Measurements from ENCODE around the gene PSMC5.
"Not testable (repeated sequence)": the region's sequence is repeated elsewhere in the genome, so short reads cannot be mapped to it uniquely, and the experiment has no call there.

PSMC5 gene

DNA sequence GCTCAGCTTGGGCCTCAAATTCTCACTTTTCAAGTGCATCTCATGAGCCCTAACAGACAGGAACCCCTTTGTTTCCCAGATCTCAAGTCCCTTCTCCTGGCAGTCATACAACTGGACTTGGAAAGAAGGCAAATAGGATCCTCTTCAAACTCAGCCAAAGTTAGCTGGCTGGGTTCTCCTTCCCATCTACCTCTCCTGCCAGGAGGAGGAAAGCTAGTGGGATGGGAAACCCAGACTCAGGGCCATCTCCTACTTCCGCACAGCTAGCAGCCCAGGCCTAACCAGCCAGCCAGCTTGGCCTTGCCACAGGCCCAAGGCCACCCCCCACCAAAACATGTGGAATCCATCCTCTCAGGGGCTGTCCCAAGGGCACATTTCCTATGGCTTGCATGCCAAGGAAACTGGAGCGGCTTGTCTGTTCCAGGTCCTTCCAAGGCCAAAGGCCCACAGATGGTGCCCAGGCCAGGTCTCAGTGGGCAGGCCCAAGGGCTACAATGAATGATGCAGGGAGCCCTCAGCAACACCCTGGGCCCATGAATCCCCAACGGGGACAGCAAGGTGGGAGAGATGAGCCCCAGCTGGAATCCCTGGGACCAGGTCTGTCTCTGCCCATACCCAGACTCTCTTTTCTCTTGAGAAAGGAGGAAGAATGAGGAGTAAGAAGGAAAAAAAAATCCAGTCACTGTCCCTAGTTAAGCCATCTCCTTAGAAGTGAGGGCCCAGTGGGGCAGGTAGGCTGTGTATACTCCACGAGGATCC is 13.5 kb downstream of the PSMC5 start:
- no peak for DNase-seq (ENCODE audit: low read depth)

GRCh38 chr17:63841350-63842172 is 14.3 kb downstream of the PSMC5 start:
- no peak for DNase-seq (ENCODE audit: low read depth)

- DNase-seq (ENCODE audit: low read depth): no peak
Measured at GRCh38 chr17:63842173-63842539, 14.9 kb downstream of the PSMC5 start.

DNA sequence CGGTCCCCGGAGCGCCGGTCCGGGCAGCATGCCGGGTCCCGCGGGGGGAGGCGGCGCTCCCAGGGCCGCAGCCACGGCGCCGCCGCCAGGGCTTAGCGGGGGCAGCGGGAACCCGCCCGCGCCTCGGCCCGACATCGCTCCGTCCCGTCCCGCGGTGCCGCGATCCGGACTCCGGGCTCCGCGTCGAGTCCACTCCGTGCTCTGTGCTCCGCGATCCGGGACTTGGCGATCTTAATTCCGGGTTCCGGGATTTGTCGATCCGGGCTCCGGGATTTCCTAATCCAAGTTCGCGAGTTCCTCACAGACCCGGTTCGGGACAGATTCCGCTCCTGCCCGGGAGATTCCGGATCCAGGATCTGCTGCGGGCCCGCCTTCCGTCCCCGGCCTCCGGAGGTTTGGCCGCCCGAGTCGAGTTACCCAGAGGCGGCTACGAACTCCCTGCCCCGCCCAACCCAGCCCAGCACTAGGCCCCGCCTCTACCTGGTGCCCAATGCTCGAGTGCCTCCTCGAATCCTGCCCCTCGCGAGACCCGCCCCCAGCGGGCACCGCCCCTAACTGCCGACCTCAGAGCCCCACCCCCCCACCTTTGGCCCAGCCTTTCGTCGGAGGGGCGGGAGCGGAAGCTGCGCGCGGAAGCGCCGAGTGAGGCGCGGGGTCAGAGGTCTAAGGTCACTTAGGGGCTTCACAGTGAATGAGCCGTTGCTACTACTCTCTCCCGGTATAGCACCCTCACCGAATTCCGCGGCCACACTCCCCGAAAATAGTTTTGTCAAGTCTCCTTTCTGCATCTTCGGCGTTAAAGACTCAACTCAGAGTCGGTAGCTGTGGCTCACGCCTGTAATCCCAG is 15.5 kb downstream of the PSMC5 start, which contains the start of gene SMARCD2:
TSS of gene SMARCD2 (minus strand) at position 146 of the 847 bp plus-strand sequence. CDS start at position 135, 11 bp downstream.
- peak; percentile 98 for DNase-seq (ENCODE audit: low read depth)

DNA sequence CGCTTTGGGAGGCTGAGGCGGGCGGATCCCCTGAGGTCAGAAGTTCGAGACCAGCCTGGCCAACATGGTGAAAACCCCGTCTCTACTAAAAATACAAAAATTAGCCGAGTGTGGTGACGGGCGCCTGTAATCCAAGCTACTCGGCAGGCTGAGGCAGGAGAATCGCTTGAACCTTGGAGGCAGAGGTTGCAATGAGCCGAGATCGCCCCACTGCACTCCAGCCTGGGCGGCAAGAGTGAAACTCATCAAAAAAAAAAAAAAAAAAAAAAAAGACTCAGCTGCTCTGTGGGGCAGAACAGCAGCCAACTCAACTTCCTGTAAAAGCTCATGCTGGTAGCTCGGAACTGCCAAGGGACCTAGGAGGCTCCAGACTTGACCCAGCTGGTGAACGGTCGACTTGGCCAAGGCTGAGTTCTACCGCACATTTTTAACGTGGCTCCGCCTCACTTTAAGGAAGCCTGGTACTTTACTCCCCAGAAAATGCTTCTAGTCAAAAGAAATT is 16.2 kb downstream of the PSMC5 start:
- peak; percentile 77 for DNase-seq (ENCODE audit: low read depth)

- DNase-seq (ENCODE audit: low read depth): no peak
Measured at GRCh38 chr17:63843910-63844677, 16.9 kb downstream of the PSMC5 start.

GRCh38 chr17:63845509-63845908 is 18.3 kb downstream of the PSMC5 start:
- no peak for DNase-seq (ENCODE audit: low read depth)

DNA sequence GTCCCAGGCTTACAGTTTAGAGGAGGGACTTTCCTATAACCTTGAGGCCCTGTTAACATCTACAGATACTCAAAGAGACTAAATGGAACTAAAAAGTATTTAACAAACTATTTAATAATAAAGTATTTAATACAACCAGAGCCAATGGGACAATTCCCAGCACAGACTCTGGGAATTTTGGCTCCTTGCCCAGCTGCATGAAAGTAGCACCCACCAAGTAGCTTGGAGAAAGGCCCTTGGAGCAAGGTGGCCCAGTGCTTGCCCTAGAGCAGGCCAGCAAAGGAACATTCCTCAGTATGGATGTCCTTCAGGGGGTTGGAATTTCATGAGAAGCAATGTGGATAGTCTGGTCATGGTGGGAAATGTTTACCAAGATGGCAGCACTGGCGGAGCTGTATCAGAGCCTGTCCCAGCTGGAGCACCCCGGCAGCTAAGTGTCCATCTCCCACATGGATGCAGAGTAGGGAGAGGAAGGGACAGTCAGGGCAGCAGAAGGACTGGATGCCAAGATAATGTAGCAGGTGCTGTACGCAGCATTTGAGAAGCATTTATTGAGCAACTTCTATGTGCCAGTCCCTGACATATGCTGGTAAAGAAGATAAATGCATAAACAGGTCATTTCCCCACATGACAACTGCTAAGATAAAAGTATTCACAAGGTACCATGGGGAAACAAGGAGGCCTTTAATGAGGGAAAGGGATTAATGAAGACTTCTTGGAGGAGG is 20.5 kb downstream of the PSMC5 start:
- DNase-seq (ENCODE audit: low read depth): no peak

GRCh38 chr17:63848834-63849689 is 21.8 kb downstream of the PSMC5 start:
- DNase-seq (ENCODE audit: low read depth): peak; percentile 77

DNA sequence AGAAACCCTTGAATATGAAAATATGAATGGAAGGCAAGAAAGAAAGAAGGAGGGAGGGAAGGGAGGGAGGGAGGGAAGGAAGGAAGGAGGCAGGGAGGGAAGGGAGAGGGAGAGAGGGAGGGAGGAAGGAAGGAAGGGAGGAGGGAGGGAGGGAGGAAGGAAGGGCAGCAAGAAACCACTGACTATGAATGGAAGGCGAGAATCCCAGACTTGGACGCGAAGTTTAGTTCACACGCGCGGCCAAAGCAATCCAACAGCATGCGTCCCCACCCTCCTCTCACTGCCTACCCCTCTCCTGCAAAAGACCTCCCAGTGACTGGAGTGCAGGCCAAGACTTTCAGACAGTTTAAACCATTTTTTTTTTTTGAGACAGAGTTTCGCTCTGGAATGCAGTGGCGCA is 23.2 kb downstream of the PSMC5 start:
- no peak for DNase-seq (ENCODE audit: low read depth)

DNA sequence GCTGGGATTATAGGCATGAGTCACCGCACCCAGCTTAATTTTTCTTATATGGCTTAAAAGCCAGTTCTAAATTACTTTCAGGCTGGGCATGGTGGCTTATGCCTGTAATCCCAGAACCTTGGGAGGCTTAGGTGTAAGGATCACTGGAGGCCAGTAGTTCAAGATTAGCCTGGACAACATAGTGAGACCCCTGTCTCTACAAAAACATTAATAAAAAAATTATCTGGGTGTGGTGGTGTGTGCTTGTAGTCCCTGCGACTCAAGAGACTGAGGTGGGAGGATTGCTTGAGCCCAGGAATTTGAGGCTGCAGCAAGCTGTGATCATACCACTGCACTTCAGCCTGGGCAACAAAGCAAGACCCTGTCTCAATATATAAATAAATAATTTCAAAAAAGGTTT is 26.0 kb downstream of the PSMC5 start:
- DNase-seq (ENCODE audit: low read depth): no peak

- no peak for DNase-seq (ENCODE audit: low read depth)
Measured at GRCh38 chr17:63854709-63855108, 27.5 kb downstream of the PSMC5 start.

DNA sequence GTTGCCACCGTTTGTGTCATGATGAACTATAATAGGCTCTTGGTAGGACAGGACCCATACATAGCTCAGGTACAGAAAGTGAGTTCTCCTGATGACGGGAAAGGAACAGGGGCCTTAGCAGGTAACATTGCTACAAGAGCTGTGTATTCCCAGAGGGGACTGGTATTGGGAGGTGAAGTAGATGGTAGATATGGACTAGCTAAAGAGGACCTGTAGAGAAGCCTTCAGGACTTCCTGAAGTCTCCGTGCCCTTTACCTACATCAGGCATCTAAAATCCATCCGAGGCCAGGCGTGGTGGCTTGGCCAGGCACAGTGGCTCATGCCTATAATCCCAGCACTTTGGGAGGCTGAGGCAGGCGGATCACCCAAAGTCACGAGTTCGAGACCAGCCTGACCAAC is 28.0 kb downstream of the PSMC5 start:
- no peak for DNase-seq (ENCODE audit: low read depth)

GRCh38 chr17:63856425-63856824 is 29.2 kb downstream of the PSMC5 start:
- not testable (repeated sequence) for DNase-seq (ENCODE audit: low read depth)

- DNase-seq (ENCODE audit: low read depth): no peak
Measured at GRCh38 chr17:63859257-63859656, 32.0 kb downstream of the PSMC5 start.

GRCh38 chr17:63866625-63867024 is 39.4 kb downstream of the PSMC5 start:
- DNase-seq (ENCODE audit: low read depth): not testable (repeated sequence)

- DNase-seq (ENCODE audit: low read depth): not testable (repeated sequence)
Measured at GRCh38 chr17:63869491-63870291, 42.5 kb downstream of the PSMC5 start.

GRCh38 chr17:63870292-63870665 is 43.0 kb downstream of the PSMC5 start:
- DNase-seq (ENCODE audit: low read depth): not testable (repeated sequence)

Measured in stromal cell of bone marrow (primary cell).